H1 (cell line): ENCODE data around the gene GULP1. TPM values are rescaled to one million over a fixed set of nuclear protein-coding genes. Genes with fewer than 3 reads are reported as not detected.

ENCODE experiments used
- CTCF ChIA-PET: fragments of 300-600 bp; sonication (Branson Sonifier 250); formaldehyde crosslinking; loops from one replicate; lab custom pipeline; 2021; ENCODE audit not compliant: partially characterized antibody; lab: Charles Lee
- POLR2A ChIA-PET: fragments of 300-600 bp; sonication (Branson Sonifier 250); formaldehyde crosslinking; loops from one replicate; lab custom pipeline; 2021; ENCODE audit warnings: inconsistent platforms; ENCODE audit not compliant: partially characterized antibody; lab: Charles Lee
- DNase-seq, 2 experiments: peaks; one replicate each; pipeline versions ENCODE4 v3.0.0 to v3.0.0-alpha.2; 2010 to 2022; ENCODE audit warnings: low spot score in 2 of 2, low read depth in 1 of 2, mixed read lengths in 1 of 2
- FAIRE-seq: peaks from 2 replicates; lab custom pipeline; 2011; peaks lifted over from hg19 to GRCh38; lab: Jason Lieb, UNC
- H2AFZ ChIP-seq: 2 replicates; pipeline ENCODE4 v1.8.1; 2012; ENCODE audit warnings: low read length, inconsistent platforms
- H2AK5ac ChIP-seq: 2 replicates; pipeline ENCODE4 v1.6.1; 2013; ENCODE audit warnings: low read depth, low read length
- H2BK120ac ChIP-seq: replicated peaks from 2 replicates; pipeline ENCODE3; 2013; ENCODE audit warnings: low read depth, low read length, inconsistent platforms
- H2BK12ac ChIP-seq: 2 replicates; pipeline ENCODE4 v1.6.1; 2013; ENCODE audit warnings: low read depth, low read length
- H2BK15ac ChIP-seq: 2 replicates; pipeline ENCODE4 v1.6.1; 2013; ENCODE audit warnings: low read length
- H2BK20ac ChIP-seq: 2 replicates; pipeline ENCODE4 v1.6.1; 2013; ENCODE audit warnings: low read length
- H2BK5ac ChIP-seq: 2 replicates; pipeline ENCODE4 v1.6.1; 2013; ENCODE audit warnings: low read depth, low read length
- H3K14ac ChIP-seq: 2 replicates; pipeline ENCODE4 v1.6.1; 2013; ENCODE audit warnings: inconsistent platforms; ENCODE audit not compliant: insufficient read length
- H3K18ac ChIP-seq: 2 replicates; pipeline ENCODE4 v1.6.1; 2013; ENCODE audit warnings: low read length; ENCODE audit errors: extremely low read depth
- H3K23ac ChIP-seq: 2 replicates; pipeline ENCODE4 v1.6.1; 2013; ENCODE audit warnings: inconsistent platforms; ENCODE audit not compliant: insufficient read length
- H3K23me2 ChIP-seq: 2 replicates; pipeline ENCODE4 v1.6.1; 2013; ENCODE audit warnings: low read depth, low read length
- H3K27ac ChIP-seq: 2 replicates; pipeline ENCODE4 v1.6.1; 2011; ENCODE audit warnings: low read depth, low read length, inconsistent platforms
- H3K27me3 ChIP-seq, 4 experiments: replicated peaks in 1 of 4; 1 replicate in 1 of 4; 2 replicates in 3 of 4; pipeline versions ENCODE4 v1.6.1 to v1.8.1; 2011 to 2013; ENCODE audit warnings: low read length in 3 of 4, mild to moderate bottlenecking in 3 of 4, inconsistent platforms in 2 of 4, mixed read lengths in 2 of 4, moderate library complexity in 1 of 4; ENCODE audit not compliant: control insufficient read depth in 3 of 4, insufficient read depth in 3 of 4; ENCODE audit errors: extremely low read depth in 1 of 4
- H3K36me3 ChIP-seq, 4 experiments: 2 replicates each; pipeline versions ENCODE4 v1.6.1 to v1.8.1; 2011 to 2013; ENCODE audit warnings: mild to moderate bottlenecking in 4 of 4, low read length in 3 of 4, moderate library complexity in 2 of 4, control low read depth in 1 of 4, inconsistent platforms in 1 of 4; ENCODE audit not compliant: insufficient read depth in 4 of 4, control insufficient read depth in 2 of 4
- H3K4ac ChIP-seq: replicated peaks from 2 replicates; pipeline ENCODE3; 2013; ENCODE audit warnings: low read length, low read depth, mixed read lengths, inconsistent platforms; ENCODE audit not compliant: insufficient read length
- H3K4me1 ChIP-seq, 4 experiments: replicated peaks in 1 of 4; 1 replicate in 1 of 4; 2 replicates in 3 of 4; pipeline versions ENCODE4 v1.6.1 to v1.8.1; 2011 to 2013; ENCODE audit warnings: low read length in 3 of 4, inconsistent platforms in 2 of 4, mixed read lengths in 1 of 4; ENCODE audit not compliant: insufficient read depth in 4 of 4, control insufficient read depth in 3 of 4
- H3K4me2 ChIP-seq, 2 experiments: 2 replicates each; pipeline versions ENCODE4 v1.6.1 to v1.8.1; 2011 to 2013; ENCODE audit warnings: low read depth in 2 of 2, low read length in 2 of 2, control low read depth in 1 of 2, inconsistent platforms in 1 of 2, mild to moderate bottlenecking in 1 of 2; ENCODE audit not compliant: insufficient read depth in 1 of 2
- H3K4me3 ChIP-seq, 4 experiments: fragments of 200-600, 300-600 bp in 1 of 4; sonication (generic), shearing (Covaris generic), sonication (Bioruptor Twin) in 1 of 4; 2 replicates each; pipeline versions ENCODE4 v1.5.1 to v1.8.1; 2011 to 2016; ENCODE audit warnings: low read length in 4 of 4, low read depth in 3 of 4, control low read depth in 2 of 4, inconsistent platforms in 2 of 4, mild to moderate bottlenecking in 2 of 4, mixed read lengths in 1 of 4, moderate library complexity in 1 of 4; ENCODE audit not compliant: insufficient read depth in 2 of 4; ENCODE audit errors: extremely low read depth in 1 of 4
- H3K56ac ChIP-seq: replicated peaks from 2 replicates; pipeline ENCODE3; 2013; ENCODE audit warnings: low read depth, mild to moderate bottlenecking, mixed read lengths, low read length, inconsistent platforms; ENCODE audit not compliant: insufficient read length
- H3K79me1 ChIP-seq: 2 replicates; pipeline ENCODE4 v1.6.1; 2013; ENCODE audit warnings: low read depth, low read length, control low read depth
- H3K79me2 ChIP-seq, 2 experiments: 2 replicates each; pipeline versions ENCODE4 v1.6.1 to v1.8.1; 2012 to 2013; ENCODE audit warnings: low read length in 2 of 2, mild to moderate bottlenecking in 2 of 2, inconsistent platforms in 1 of 2; ENCODE audit not compliant: insufficient read depth in 2 of 2, control insufficient read depth in 1 of 2
- H3K9ac ChIP-seq, 4 experiments: replicated peaks in 1 of 4; 1 replicate in 1 of 4; 2 replicates in 3 of 4; pipeline versions ENCODE4 v1.6.1 to v1.8.1; 2011 to 2013; ENCODE audit warnings: low read depth in 3 of 4, low read length in 3 of 4, control low read depth in 2 of 4, mild to moderate bottlenecking in 2 of 4, moderate library complexity in 2 of 4, inconsistent platforms in 1 of 4; ENCODE audit errors: extremely low read depth in 1 of 4
- H3K9me3 ChIP-seq, 2 experiments: 2 replicates each; pipeline versions ENCODE4 v1.6.1 to v1.8.1; 2012 to 2013; ENCODE audit warnings: mild to moderate bottlenecking in 2 of 2, moderate library complexity in 2 of 2, control low read depth in 1 of 2, inconsistent platforms in 1 of 2, low read depth in 1 of 2, low read length in 1 of 2, mixed read lengths in 1 of 2; ENCODE audit not compliant: insufficient read depth in 2 of 2
- H4K20me1 ChIP-seq, 2 experiments: replicated peaks in 1 of 2; 2 replicates each; pipeline versions ENCODE3 to v1.8.1; 2011 to 2013; ENCODE audit warnings: inconsistent platforms in 2 of 2, low read length in 2 of 2, mild to moderate bottlenecking in 1 of 2; ENCODE audit not compliant: insufficient read depth in 2 of 2, control insufficient read depth in 1 of 2
- H4K5ac ChIP-seq: 2 replicates; pipeline ENCODE4 v1.6.1; 2013; ENCODE audit warnings: low read length, low read depth, mixed read lengths, inconsistent platforms; ENCODE audit not compliant: insufficient read length
- H4K8ac ChIP-seq: 2 replicates; pipeline ENCODE4 v1.8.0; 2013; ENCODE audit warnings: mild to moderate bottlenecking, moderate library complexity, low read length, inconsistent platforms; ENCODE audit not compliant: insufficient read depth; ENCODE audit errors: extremely low read depth
- H4K91ac ChIP-seq: replicated peaks from 2 replicates; pipeline ENCODE3; 2013; ENCODE audit warnings: low read length, mixed read lengths, inconsistent platforms; ENCODE audit not compliant: insufficient read length
- HDAC2 ChIP-seq, 2 experiments: fragments of 300-600 bp in 1 of 2; sonication (generic) in 1 of 2; IDR thresholded peaks; 2 replicates each; pipeline ENCODE4 v1.6.1; 2011 to 2012; ENCODE audit warnings: low read depth in 2 of 2, low read length in 2 of 2, mild to moderate bottlenecking in 2 of 2, moderate library complexity in 2 of 2, borderline replicate concordance in 1 of 2, inconsistent platforms in 1 of 2
- KDM5A ChIP-seq: fragments of 200-600 bp; IDR thresholded peaks from 2 replicates; pipeline ENCODE4 v1.7.1; 2012; ENCODE audit warnings: mild to moderate bottlenecking, low read length, inconsistent platforms, mixed read lengths
- RFX5 ChIP-seq: IDR thresholded peaks from 2 replicates; pipeline ENCODE4 v1.6.1; 2011; ENCODE audit warnings: low read depth, low read length, improper control_type of control experiment, borderline replicate concordance
- WGBS, 2 experiments: shearing (Covaris generic) in 1 of 2; methylation state at CpG; one replicate each; pipeline versions ENCODE4 v1.1.6 to v1.1.7; 2013 to 2015; ENCODE audit warnings: low lambda C conversion rate in 2 of 2, mixed read lengths in 2 of 2, inconsistent platforms in 1 of 2, low coverage in 1 of 2, missing lambda C conversion rate in 1 of 2; ENCODE audit not compliant: insufficient replicate concordance in 2 of 2, insufficient coverage in 1 of 2, insufficient read length in 1 of 2; ENCODE audit errors: extremely low coverage in 1 of 2, missing lambda C conversion rate in 1 of 2; 5-methylcytosine and 5-hydroxymethylcytosine counted together
- polyA plus RNA-seq, 7 experiments: library from polyadenylated mRNA; depleted of rRNA in 3 of 7; stranded (reverse) in 5 of 7; unstranded in 2 of 7; fragments of >200 nt in 5 of 7; fragments of 200-250 nt in 2 of 7; gene quantifications; 1 replicate in 5 of 7; 2 replicates in 1 of 7; 4 replicates in 1 of 7; pipeline versions ENCODE4 v1.2.1 to v1.2.3, GENCODE V29; 2011 to 2013; ENCODE audit warnings: missing spikeins in 2 of 7, mixed read lengths in 2 of 7
- total RNA-seq: library from RNA; stranded (reverse); fragmentation: NEBNext Ultra II Directional; extraction: Animal tissue kit (Norgen Biotek cat#: 25700); gene quantifications from 2 replicates; pipeline ENCODE4 v1.2.1, GENCODE V29; 2021
- TF ChIP-seq, protein P1 (sequence below): IDR thresholded peaks from 2 replicates; pipeline ENCODE4 v1.6.1; 2011; ENCODE audit warnings: low read depth, mild to moderate bottlenecking, low read length; ENCODE audit not compliant: insufficient read depth

The GULP1 gene
- total and polyA plus RNA-seq, 2 of the 8 experiments (the other 6 are each of a cell fraction or from before 2014, with no cell fraction given): 69.7 to 139 TPM

DNA sequence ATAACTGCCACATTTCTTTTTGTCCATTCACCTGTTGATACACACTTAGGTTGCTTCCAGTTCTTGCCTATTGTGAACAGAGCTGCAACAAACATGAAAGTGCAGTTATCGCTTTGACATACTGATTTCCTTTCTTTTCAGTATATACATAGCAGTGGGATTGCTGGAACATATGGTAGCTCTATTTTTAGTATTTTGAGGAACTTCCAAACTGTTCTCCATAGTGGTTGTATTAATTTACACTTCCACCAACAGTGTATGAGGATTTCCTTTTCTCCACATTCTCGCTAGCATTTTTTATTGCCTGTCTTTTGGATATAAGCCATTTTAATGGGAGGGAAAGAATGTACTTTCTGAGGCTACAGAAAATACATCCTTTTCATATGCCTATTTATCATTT, 167.4 kb downstream of the GULP1 start:
- TF ChIP-seq RFX5 (no peak), KDM5A (no peak), HDAC2 (IDR thresholded peaks at IDR 0.05; ENCODE audit: borderline replicate concordance in 1 of 2, low read depth in 2 of 2, low read length in 2 of 2) (no peak)
- TF ChIP-seq, protein P1, sequence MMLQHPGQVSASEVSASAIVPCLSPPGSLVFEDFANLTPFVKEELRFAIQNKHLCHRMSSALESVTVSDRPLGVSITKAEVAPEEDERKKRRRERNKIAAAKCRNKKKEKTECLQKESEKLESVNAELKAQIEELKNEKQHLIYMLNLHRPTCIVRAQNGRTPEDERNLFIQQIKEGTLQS: no peak
- TF ChIP-seq, all 59 proteins: peak for 0
- Histone ChIP-seq H3K4me3 (no peak overlapping the region), H3K23ac (no peak overlapping the region), H3K56ac (no peak overlapping the region), H3K4me1 (peaks cover 0 to 20% (median 6%) of the 10 kb centered on the region in 4 experiments; a peak in 4 of 7 replicates), H3K14ac (no peak overlapping the region), H3K9me3 (peaks cover 0 to 5% of the 10 kb centered on the region in 2 experiments; a peak in 1 of 4 replicates), H2BK15ac (no peak overlapping the region), H4K20me1 (no peaks in the 10 kb centered on the region), H2AK5ac (no peak overlapping the region), H3K79me1 (no peaks in the 10 kb centered on the region), H2BK5ac (no peak overlapping the region), H3K18ac (no peak overlapping the region), H2BK120ac (no peak overlapping the region), H3K23me2 (no peaks in the 10 kb centered on the region), H4K91ac (no peak overlapping the region), H3K79me2 (peaks cover 2 to 78% of the 10 kb centered on the region in 2 experiments; a peak in 3 of 4 replicates), H4K8ac (no peak overlapping the region), H2BK20ac (no peak overlapping the region), H3K4ac (no peak overlapping the region), H2AFZ (no peak overlapping the region), H3K9ac (no peak overlapping the region), H3K36me3 (peaks cover 0 to 12% (median 0%) of the 10 kb centered on the region in 4 experiments; a peak in 2 of 8 replicates), H3K27ac (no peak overlapping the region), H3K27me3 (no peaks in the 10 kb centered on the region), H2BK12ac (no peak overlapping the region), H4K5ac (no peak overlapping the region), H3K4me2 (no peak overlapping the region)
- no peak for DNase-seq
- ChIA-PET POLR2A (interaction anchor here (1.2 kb wide), 1 partner anchor 10 kb away, joined by 3 read pairs; no protein-coding TSS in a partner anchor), CTCF (no interaction called here)
- FAIRE-seq: no peak
- WGBS, 2 experiments: 98% methylated on average over 2 of the region's 2 CpGs; no CpG with 5 or more reads in 1 of the 2 experiments
